ENCODE results near the gene FBXO15.

FBXO15 gene

DNA sequence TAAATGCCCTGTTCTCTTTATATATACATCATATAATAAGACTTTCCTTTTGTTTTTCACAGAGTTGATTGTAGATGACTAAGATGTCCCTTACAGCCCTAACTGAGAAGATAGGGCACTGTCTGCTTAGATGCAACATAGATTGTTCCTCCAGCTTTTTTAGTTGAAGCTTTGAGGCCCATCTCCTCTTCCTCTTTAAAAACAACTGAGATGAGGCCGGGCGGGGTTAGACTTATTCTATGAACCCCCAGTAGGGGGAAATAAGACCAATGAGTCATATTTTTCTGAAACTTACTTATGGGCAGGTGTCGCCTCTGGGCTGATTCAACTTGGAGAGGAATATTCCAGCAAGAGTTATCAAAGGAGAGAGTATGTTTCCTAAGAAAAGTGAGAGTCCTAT is 84.6 kb downstream of the FBXO15 start:
- DNase-seq (ENCODE audit: low spot score) = no peak

DNA sequence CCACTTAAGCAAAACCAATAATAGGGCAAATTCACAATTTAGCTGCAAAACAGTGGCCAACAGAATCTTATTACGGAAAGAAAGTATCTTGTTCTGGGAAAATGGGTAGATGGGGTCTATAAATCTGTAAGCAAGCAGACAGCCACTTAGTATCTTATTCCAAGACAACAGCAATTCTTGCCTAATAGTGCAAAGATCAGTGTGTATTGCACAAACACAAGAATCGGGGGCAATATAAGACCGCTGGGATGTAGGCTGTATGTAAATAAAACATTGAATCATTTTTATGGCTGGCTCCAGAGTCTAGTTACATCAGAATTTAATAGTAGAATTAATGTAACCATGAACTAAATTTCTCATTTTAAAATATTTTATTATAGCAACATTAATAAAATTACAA is 85.6 kb downstream of the FBXO15 start:
- no peak for DNase-seq (ENCODE audit: low spot score)

DNA sequence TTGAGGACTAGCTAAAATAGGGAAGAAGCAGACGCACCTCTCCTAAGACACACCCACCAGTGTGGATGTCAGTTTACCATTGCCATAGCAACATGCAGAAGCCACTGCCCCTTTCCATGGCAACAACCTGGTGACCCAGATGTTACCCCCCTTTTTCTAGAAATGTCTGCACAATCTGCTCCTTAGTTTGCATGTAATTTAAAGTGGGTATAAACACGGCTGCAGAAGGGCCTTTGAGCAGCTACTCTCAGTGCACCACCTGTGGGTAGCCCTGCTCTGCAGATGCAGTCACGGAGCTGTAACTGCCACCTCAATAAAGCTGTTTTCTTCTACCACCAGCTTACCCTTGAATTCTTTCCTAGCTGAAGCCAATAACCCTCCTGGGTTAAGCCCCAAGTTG is 87.1 kb downstream of the FBXO15 start:
- no peak for DNase-seq (ENCODE audit: low spot score)

DNA sequence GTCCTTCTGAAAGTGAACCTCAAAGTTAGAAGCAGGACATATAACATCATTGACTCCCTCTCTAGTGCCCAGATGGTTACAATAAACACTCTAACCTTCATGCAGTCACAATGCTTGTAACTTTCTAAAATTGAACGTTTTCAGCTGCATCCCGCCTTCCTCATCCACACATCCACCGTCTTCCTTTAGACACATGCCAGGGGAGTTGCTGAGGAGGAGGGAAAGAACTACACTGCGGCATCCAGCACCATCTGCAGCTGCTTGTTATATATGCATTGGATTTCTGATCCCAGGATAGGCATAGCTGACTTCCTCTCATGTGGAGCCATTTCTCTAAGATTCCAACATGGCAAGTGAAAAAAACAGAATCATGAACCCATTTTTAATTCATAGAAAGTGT is 96.8 kb downstream of the FBXO15 start:
- DNase-seq (ENCODE audit: low spot score) = peak; percentile 50

DNA sequence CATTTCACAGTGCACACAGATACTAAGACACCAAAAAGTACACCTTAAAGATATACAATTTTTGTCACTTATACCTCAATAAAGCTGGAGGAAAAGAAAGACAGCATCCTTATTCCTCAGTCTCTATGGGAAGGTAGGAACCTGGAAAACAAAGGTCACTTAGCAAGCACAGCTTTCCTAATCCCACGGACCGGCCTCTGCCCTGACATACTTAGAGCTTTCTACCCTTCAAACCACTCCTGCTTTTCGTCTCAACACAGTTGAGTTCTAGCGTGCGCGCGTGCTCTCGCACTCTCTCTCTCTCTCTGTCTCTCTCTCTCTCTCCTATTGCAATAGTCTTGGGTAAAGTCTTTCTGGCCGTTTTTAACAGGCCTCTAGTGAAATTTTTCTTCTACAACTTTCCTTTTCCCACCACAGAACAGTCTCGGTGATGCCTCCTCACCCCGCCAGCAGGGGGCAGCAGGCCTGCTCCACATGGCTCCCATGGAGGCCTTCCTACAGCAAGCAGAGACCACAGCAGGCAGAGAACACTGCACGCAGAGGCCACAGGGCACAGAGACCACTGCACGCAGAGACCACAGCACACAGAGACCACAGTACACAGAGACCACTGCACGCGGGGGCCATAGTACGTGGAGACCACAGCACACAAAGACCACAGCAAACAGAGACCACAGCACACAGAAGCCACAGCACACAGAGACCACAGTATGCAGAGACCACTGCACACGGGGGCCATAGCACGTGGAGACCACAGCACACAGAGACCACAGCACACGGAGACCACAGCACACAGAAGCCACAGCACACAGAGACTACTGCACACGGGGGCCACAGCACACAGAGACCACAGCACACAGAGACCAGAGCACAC is 106.9 kb downstream of the FBXO15 start:
- DNase-seq (ENCODE audit: low spot score) = no peak

DNA sequence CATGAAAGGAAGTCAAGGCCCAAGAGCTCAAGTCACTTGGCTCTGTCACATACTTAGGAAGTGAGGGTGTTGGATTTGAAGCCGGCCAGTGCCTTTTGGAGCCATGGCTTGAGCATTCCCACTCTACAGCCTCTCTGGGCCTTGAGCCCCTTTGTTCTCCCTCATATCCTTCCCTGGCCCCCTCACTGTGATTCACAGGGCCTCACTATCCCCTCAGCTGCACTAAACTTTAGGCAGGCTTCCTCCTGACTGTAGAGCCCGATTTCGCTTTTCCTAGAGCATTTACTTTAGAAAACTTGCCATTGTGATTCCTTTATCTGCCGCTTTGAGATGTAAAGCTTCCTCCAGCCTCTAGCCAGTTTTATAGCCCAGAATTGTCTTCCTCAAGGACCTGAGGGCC is 107.6 kb downstream of the FBXO15 start:
- no peak for DNase-seq (ENCODE audit: low spot score)

DNA sequence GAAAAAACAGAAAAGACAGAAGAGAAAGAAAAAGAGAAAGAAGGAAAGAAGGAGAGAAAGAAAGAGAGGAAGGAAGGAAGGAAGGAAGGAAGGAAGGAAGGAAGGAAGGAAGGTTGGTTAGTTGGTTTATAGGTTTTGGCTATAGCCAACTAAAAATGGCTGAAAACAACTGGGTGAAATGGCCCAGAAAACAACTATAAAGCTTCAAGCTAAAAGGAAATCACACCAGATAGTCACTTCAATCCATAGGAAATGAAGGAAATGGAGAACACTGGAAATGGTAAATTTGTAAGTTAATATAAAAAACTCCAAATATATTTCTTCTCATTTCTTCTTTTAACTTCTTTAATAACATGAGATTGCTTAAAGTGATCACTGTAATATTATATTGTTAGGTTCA is 118.5 kb downstream of the FBXO15 start:
- DNase-seq (ENCODE audit: low spot score) = no peak
